Epidermal melanocyte (primary cell): ENCODE data around the gene APH1B.

Experiments used
- DNase-seq: peaks from one replicate; pipeline ENCODE4 v3.0.0; 2011; ENCODE audit warnings: low spot score; ENCODE audit not compliant: insufficient read length

Gene APH1B

DNA sequence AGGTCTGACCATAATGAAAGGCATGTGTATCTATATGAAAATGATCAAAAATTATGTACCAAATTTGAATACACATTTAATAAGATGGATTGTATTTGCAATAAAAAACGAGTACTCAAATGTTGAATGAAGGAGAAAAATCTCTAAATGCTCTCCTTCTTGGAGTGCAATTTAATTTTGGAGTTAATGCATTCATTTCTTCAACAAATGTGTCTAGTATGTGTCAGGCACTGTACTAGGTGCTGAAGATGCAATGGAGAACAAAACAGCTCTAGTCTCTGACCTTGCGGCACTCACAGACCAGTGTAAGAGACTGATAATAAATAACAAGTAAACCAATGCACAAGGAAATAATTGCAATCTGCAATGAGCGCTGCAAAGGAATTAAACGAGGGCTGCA is 75.4 kb downstream of the APH1B start:
- no peak for DNase-seq

DNA sequence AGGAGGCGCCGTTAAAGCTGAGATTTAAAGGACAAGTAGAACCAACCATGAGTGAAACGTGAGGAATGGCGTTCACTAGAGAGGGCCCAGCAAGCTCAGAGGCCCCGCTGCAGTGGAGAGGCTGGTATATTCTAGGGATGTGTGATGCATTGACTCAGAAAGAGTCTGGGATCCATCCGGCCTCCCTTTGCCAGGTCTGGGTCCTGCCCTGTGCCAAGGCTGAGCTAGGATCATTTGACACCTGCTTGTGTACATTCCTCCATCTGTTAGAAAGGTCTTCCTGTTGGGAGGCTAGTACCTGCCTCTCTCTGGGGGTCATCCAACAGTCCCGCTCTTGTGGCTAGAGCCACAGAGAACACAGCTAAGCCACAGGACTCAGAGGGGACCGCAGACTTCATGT is 75.9 kb downstream of the APH1B start:
- DNase-seq, result no peak

DNA sequence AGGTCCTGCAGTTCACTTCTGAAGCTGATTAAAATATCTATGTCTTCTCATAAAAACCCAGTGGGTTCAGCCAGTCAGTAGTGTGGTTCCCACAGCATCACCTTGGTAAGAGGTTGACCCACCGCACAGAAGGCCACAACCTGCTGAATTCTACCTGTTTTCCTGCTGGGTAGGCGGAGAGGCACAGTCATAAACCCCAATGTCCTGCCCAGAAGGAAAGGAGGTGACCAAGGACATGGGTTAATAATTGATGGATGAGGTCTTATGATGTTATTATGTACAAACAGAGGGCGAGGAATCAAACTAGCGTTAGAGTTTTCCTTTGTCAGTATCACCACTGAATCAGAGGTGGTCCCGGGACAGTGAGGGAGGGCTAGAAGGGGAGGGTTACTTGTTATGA is 76.5 kb downstream of the APH1B start:
- DNase-seq, result no peak

DNA sequence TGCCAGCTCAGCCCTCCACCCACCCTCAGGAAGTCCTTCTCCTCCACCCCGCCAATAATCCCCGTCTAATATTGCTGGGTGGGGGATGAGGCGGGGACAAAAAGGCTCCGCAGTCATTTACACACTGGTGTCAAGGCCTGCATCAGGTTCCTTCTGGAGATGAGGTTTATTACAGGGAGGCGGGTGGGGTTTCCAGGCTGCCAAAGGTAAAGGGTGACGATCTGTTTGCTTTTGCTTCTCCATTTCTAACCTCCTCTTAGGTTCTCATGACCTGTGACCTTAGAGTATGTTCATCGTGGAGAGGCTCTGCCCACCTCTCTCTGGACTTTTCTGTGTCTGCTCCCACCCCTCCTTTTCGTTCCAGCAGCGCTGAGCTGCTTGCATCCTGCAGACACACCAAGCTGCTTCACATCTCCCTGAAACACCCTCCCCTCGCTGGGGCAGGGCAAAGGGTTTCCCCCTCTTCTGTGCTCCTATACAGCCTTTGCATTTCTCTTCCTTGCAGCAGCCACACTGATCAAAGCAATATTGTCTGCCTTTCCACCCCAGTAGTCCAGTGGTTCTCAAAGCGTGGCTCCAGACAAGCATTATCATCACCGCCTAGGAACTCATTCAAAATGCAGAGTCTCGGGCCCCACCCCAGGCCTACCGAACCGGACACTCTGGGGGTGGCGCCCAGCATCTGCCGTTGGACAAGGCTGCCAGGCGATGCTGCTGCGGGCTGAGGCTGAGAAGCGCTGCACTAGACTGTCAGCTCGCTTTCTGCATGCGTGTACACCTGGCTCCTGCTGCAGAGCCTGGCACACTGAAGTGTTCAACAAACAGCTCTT is 77.6 kb downstream of the APH1B start:
- no peak for DNase-seq

DNA sequence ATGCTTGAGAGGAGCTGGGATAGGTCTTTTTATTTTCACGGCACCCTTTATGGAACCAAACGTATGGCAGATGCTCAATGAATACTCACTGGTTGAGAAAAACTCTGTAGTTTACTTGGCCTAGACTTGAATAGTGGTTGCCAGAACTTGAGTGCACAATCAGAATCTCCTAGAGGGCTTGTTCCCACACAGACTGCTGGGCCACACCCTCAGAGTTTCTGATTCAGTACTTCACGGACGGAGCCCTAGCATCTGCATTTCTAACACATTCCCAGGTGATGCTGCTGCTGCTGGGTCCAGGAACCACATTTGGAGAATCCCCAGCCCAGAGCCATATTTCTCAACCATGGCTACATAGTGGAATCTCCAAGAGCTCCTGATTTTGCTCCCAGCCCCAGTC is 79.7 kb downstream of the APH1B start:
- DNase-seq, result no peak

DNA sequence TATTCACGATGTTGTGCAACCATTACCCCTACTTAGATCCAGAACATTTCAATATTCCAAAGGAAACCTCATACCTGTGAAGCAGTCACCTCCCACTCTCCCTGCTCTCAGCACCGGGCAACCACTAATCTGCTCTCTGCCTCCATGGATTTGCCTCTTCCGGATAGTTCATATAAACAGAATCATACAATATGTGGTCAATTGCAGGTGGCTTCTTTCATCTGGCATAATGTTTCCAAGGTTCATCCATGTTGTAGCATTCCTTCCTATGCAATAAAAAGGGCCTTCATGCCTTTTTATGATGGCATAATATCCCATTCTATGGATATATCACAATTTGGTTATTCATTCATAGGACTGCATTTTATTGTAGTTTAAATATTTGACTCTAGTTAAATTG is 80.3 kb downstream of the APH1B start:
- DNase-seq, result no peak

DNA sequence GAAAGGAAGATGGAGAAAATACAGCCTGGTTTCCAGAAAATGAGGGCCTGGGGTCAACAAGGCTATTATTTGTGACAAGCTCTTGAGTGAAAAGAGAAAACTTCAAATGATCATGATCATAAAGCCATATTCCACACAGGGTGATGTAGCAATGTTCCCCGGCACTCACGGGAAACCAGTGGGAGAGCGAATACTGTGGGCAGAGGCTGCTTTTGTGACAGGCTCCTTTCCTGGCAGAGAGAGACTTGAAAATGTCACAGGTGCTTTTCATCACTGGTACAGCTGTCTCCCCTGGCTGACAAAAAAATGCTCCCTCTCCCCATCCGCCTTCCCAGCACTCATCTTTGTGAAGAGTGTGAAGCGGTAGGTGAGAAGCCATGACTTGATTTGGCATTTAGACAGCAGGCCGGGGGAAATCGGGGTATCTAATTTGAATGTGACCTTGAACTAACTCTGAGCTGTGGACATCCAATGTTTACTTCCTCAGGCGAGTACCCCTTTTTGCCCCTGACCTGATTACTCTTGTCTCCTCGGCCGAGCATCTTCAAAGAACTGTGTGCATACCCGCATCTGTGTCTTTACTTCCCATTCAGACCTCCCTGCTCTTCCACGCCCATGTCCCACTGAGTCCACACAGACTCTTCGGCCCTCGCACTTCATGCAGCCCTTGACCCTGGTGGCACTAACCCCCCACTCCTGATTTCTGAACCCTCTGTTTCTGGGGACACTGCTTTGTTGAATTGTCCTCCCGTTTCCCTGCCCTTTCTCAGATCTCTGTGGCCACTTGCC is 81.0 kb downstream of the APH1B start:
- DNase-seq, result no peak
